Measurements from ENCODE around the gene KDM1B.

DNA sequence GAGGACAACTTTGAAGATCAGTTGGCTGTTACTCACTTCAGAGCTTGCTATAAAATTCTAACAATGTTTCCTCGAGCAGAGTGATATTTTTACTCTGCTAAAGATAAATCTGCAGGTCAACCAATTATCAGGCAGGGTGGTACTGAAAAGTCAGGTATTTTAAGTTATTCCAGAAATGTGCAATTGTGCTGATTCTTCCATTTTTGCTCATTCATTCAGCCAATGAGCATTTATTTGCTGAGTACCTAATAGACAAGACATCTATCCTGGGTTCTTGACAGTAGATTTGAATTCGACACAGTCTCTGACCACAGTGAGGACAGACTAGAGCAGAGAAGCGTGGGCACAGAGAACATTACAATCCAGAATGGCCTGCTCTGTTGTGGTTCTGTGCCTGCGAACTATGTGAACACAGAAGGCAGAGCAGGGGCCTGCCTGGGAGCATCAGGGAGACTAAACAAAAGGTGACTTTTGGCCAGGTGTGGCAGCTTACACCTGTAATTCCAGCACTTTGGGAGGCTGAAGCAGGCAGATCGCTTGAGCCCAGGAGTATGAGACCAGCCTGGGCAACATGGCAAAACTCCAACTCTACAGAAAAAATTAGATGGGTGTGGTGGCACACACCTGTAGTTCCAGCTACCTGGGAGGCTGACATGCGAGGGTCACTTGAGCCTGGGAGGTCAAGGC lies 15.1 kb upstream of the KDM1B start:
- TF ChIP-seq, protein P1, sequence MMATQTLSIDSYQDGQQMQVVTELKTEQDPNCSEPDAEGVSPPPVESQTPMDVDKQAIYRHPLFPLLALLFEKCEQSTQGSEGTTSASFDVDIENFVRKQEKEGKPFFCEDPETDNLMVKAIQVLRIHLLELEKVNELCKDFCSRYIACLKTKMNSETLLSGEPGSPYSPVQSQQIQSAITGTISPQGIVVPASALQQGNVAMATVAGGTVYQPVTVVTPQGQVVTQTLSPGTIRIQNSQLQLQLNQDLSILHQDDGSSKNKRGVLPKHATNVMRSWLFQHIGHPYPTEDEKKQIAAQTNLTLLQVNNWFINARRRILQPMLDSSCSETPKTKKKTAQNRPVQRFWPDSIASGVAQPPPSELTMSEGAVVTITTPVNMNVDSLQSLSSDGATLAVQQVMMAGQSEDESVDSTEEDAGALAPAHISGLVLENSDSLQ (IDR thresholded peaks at IDR 0.05), result no peak
- TF ChIP-seq, protein P2, sequence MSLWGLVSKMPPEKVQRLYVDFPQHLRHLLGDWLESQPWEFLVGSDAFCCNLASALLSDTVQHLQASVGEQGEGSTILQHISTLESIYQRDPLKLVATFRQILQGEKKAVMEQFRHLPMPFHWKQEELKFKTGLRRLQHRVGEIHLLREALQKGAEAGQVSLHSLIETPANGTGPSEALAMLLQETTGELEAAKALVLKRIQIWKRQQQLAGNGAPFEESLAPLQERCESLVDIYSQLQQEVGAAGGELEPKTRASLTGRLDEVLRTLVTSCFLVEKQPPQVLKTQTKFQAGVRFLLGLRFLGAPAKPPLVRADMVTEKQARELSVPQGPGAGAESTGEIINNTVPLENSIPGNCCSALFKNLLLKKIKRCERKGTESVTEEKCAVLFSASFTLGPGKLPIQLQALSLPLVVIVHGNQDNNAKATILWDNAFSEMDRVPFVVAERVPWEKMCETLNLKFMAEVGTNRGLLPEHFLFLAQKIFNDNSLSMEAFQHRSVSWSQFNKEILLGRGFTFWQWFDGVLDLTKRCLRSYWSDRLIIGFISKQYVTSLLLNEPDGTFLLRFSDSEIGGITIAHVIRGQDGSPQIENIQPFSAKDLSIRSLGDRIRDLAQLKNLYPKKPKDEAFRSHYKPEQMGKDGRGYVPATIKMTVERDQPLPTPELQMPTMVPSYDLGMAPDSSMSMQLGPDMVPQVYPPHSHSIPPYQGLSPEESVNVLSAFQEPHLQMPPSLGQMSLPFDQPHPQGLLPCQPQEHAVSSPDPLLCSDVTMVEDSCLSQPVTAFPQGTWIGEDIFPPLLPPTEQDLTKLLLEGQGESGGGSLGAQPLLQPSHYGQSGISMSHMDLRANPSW (CRISPR knock-in tag; IDR thresholded peaks at IDR 0.05), result no peak
- TF ChIP-seq ZNF175 (CRISPR knock-in tag; IDR thresholded peaks at IDR 0.05; ENCODE audit: low read depth) (no peak), ZNF507 (tag; conservative IDR thresholded peaks at IDR 0.05) (no peak), MAFK (IDR thresholded peaks at IDR 0.05; ENCODE audit: low read length) (no peak), ZFP36 (IDR thresholded peaks at IDR 0.05; ENCODE audit: low read depth, low read length, partially characterized antibody) (no peak), ZNF232 (CRISPR knock-in tag; IDR thresholded peaks at IDR 0.05) (no peak), ZNF785 (CRISPR knock-in tag; IDR thresholded peaks at IDR 0.05) (no peak)
- TF ChIP-seq, protein P3, sequence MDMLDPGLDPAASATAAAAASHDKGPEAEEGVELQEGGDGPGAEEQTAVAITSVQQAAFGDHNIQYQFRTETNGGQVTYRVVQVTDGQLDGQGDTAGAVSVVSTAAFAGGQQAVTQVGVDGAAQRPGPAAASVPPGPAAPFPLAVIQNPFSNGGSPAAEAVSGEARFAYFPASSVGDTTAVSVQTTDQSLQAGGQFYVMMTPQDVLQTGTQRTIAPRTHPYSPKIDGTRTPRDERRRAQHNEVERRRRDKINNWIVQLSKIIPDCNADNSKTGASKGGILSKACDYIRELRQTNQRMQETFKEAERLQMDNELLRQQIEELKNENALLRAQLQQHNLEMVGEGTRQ (CRISPR knock-in tag; IDR thresholded peaks at IDR 0.05), result no peak
- TF ChIP-seq, protein P4, sequence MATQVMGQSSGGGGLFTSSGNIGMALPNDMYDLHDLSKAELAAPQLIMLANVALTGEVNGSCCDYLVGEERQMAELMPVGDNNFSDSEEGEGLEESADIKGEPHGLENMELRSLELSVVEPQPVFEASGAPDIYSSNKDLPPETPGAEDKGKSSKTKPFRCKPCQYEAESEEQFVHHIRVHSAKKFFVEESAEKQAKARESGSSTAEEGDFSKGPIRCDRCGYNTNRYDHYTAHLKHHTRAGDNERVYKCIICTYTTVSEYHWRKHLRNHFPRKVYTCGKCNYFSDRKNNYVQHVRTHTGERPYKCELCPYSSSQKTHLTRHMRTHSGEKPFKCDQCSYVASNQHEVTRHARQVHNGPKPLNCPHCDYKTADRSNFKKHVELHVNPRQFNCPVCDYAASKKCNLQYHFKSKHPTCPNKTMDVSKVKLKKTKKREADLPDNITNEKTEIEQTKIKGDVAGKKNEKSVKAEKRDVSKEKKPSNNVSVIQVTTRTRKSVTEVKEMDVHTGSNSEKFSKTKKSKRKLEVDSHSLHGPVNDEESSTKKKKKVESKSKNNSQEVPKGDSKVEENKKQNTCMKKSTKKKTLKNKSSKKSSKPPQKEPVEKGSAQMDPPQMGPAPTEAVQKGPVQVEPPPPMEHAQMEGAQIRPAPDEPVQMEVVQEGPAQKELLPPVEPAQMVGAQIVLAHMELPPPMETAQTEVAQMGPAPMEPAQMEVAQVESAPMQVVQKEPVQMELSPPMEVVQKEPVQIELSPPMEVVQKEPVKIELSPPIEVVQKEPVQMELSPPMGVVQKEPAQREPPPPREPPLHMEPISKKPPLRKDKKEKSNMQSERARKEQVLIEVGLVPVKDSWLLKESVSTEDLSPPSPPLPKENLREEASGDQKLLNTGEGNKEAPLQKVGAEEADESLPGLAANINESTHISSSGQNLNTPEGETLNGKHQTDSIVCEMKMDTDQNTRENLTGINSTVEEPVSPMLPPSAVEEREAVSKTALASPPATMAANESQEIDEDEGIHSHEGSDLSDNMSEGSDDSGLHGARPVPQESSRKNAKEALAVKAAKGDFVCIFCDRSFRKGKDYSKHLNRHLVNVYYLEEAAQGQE (IDR thresholded peaks at IDR 0.05; ENCODE audit: borderline replicate concordance), result no peak
- TF ChIP-seq, protein P4 (CRISPR knock-in tag; IDR thresholded peaks at IDR 0.05; ENCODE audit: low read depth), result no peak
- TF ChIP-seq, protein P5, sequence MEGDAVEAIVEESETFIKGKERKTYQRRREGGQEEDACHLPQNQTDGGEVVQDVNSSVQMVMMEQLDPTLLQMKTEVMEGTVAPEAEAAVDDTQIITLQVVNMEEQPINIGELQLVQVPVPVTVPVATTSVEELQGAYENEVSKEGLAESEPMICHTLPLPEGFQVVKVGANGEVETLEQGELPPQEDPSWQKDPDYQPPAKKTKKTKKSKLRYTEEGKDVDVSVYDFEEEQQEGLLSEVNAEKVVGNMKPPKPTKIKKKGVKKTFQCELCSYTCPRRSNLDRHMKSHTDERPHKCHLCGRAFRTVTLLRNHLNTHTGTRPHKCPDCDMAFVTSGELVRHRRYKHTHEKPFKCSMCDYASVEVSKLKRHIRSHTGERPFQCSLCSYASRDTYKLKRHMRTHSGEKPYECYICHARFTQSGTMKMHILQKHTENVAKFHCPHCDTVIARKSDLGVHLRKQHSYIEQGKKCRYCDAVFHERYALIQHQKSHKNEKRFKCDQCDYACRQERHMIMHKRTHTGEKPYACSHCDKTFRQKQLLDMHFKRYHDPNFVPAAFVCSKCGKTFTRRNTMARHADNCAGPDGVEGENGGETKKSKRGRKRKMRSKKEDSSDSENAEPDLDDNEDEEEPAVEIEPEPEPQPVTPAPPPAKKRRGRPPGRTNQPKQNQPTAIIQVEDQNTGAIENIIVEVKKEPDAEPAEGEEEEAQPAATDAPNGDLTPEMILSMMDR (IDR thresholded peaks at IDR 0.05 in 2 of 3, conservative IDR thresholded peaks at IDR 0.05 in 1 of 3; ENCODE audit: insufficient read depth in 2 of 3, low read depth in 1 of 3, low read length in 3 of 3), result no peak

All from K562 (cell line).